ENCODE results near the gene ACR.

Gene ACR

GRCh38 chr22:50703726-50704509, 34.1 kb upstream of the ACR start:
- TF ChIP-seq, protein P1, sequence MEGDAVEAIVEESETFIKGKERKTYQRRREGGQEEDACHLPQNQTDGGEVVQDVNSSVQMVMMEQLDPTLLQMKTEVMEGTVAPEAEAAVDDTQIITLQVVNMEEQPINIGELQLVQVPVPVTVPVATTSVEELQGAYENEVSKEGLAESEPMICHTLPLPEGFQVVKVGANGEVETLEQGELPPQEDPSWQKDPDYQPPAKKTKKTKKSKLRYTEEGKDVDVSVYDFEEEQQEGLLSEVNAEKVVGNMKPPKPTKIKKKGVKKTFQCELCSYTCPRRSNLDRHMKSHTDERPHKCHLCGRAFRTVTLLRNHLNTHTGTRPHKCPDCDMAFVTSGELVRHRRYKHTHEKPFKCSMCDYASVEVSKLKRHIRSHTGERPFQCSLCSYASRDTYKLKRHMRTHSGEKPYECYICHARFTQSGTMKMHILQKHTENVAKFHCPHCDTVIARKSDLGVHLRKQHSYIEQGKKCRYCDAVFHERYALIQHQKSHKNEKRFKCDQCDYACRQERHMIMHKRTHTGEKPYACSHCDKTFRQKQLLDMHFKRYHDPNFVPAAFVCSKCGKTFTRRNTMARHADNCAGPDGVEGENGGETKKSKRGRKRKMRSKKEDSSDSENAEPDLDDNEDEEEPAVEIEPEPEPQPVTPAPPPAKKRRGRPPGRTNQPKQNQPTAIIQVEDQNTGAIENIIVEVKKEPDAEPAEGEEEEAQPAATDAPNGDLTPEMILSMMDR (conservative IDR thresholded peaks at IDR 0.05; ENCODE audit: low read depth, low read length), result no peak
- H3K4me3 ChIP-seq (ENCODE audit: low read depth, low read length), result no peak overlapping the region
- DNase-seq (ENCODE audit: low read depth), result no peak

DNA sequence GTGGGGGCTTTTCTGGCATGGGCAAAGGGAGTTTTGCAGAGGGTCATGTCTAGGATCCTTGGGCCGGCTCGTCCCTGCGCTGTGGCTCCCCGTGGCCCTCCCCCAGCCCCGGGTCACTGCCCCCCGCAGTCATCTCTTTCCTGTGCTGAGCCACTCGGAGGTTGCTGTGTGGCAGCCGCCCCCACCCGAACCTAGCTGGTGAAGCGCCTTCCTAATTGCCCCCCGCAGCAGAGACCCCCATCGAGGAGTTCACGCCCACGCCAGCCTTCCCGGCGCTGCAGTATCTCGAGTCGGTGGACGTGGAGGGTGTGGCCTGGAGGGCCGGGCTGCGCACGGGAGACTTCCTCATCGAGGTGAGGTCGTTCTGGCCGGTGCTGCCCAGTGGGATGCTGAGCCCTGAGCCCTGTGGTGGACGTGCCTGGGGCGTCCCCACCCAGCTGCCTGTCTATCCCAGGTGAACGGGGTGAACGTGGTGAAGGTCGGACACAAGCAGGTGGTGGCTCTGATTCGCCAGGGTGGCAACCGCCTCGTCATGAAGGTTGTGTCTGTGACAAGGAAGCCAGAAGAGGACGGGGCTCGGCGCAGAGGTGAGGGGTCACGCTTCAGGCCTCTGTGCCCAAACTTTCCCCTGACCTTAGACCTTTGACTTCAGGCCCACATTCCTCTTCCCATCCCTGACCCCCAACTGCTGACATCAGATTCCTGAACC, 33.3 kb upstream of the ACR start:
- peak overlapping the region; percentile 49 for H3K4me3 ChIP-seq (ENCODE audit: low read depth, low read length)
- TF ChIP-seq, protein P1 (conservative IDR thresholded peaks at IDR 0.05; ENCODE audit: low read depth, low read length), result no peak
- no peak for DNase-seq (ENCODE audit: low read depth)

- DNase-seq (ENCODE audit: low read depth), result peak; percentile 87
- TF ChIP-seq, protein P1 (conservative IDR thresholded peaks at IDR 0.05; ENCODE audit: low read depth, low read length), result no peak
- H3K4me3 ChIP-seq (ENCODE audit: low read depth, low read length), result peak overlapping the region; percentile 49
Measured at GRCh38 chr22:50705219-50705691, 32.7 kb upstream of the ACR start.

GRCh38 chr22:50705851-50706351, 32.1 kb upstream of the ACR start:
- no peak for DNase-seq (ENCODE audit: low read depth)
- TF ChIP-seq, protein P1 (conservative IDR thresholded peaks at IDR 0.05; ENCODE audit: low read depth, low read length), result no peak
- no peak overlapping the region for H3K4me3 ChIP-seq (ENCODE audit: low read depth, low read length)

- TF ChIP-seq, protein P1 (conservative IDR thresholded peaks at IDR 0.05; ENCODE audit: low read depth, low read length), result no peak
- no peak overlapping the region for H3K4me3 ChIP-seq (ENCODE audit: low read depth, low read length)
- no peak for DNase-seq (ENCODE audit: low read depth)
Measured at GRCh38 chr22:50706481-50707125, 31.4 kb upstream of the ACR start.

DNA sequence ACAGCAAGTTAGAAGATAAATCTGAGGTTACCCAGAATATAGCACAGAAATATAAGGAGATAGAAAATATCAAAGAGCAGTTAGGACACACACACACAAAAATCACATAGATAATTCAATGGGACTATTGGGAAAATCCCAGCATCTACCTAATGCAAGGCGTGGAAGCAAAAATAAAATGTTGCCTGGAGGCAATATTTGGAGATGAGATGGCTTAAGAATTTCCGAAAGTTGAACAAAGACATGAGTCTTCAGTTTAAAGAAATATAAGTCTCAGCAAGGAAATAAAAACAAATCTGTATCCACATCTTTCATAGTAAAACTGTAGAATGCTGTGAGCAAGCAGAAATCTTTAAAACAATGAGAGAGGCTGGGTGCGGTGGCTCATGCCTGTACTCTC, 29.5 kb upstream of the ACR start:
- TF ChIP-seq, protein P1 (conservative IDR thresholded peaks at IDR 0.05; ENCODE audit: low read depth, low read length), result no peak
- H3K4me3 ChIP-seq (ENCODE audit: low read depth, low read length), result no peak overlapping the region
- DNase-seq (ENCODE audit: low read depth), result no peak

All from choroid plexus epithelial cell (primary cell).